ENCODE measurements around the gene JPH4. TPM values are rescaled to one million over a fixed set of nuclear protein-coding genes. Genes with fewer than 3 reads are reported as not detected.
A peak's percentile ranks its signal among the peaks of the same experiment; 100 is the strongest.

The JPH4 gene
- total RNA-seq, 1 experiment from 2014 or later = not detected

DNA sequence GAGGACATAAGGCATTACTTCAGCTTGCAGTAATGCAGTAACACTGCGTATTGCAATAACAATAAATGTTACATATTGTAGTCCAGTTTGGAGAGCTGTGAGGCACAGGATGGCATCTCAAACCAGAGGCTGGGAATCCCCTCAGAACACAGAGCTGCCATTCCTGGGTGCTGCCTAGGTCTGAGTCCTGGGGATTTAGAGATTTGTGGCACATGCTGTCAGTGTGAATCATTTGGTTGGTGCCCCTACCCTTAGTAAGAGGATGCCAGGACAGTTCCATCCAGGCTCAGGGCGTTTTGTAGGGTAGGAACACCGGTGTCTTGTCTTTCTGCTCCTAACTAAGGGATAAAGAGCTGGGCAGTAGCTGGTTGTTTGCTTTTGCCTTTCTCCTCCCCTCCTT lies 49.6 kb downstream of the JPH4 start:
- H3K27me3 ChIP-seq (replicated peaks; ENCODE audit: insufficient read depth, low read depth, low read length, poor library complexity) = no peaks in the 10 kb centered on the region
- TF ChIP-seq, protein P1, sequence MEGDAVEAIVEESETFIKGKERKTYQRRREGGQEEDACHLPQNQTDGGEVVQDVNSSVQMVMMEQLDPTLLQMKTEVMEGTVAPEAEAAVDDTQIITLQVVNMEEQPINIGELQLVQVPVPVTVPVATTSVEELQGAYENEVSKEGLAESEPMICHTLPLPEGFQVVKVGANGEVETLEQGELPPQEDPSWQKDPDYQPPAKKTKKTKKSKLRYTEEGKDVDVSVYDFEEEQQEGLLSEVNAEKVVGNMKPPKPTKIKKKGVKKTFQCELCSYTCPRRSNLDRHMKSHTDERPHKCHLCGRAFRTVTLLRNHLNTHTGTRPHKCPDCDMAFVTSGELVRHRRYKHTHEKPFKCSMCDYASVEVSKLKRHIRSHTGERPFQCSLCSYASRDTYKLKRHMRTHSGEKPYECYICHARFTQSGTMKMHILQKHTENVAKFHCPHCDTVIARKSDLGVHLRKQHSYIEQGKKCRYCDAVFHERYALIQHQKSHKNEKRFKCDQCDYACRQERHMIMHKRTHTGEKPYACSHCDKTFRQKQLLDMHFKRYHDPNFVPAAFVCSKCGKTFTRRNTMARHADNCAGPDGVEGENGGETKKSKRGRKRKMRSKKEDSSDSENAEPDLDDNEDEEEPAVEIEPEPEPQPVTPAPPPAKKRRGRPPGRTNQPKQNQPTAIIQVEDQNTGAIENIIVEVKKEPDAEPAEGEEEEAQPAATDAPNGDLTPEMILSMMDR (conservative IDR thresholded peaks at IDR 0.05; ENCODE audit: low read depth, low read length) = no peak
- TF ChIP-seq EZH2 (IDR thresholded peaks at IDR 0.05; ENCODE audit: borderline replicate concordance, low read depth, low read length, poor library complexity, severe bottlenecking) = no peak
- BruUV-seq (replicated peaks) = no TSS peak
- H3K4me1 ChIP-seq (ENCODE audit: insufficient read depth, low read length, poor library complexity, severe bottlenecking) = peaks cover 14% of the 10 kb centered on the region
- H3K36me3 ChIP-seq (ENCODE audit: insufficient read depth, low read length, poor library complexity, severe bottlenecking) = no peaks in the 10 kb centered on the region
- intact Hi-C loops (cut with micrococcal nuclease; ENCODE audit: unreplicated experiment) = no loop called here
- no peak overlapping the region for H3K4me3 ChIP-seq (ENCODE audit: low read depth, low read length, poor library complexity, severe bottlenecking)
- H3K9me3 ChIP-seq (ENCODE audit: low read depth, low read length, poor library complexity, severe bottlenecking) = no peaks in the 10 kb centered on the region
- ChIA-PET POLR2A (ENCODE audit: low non-redundant PET) (no interaction called here), CTCF (interaction anchor here (1.1 kb wide), 1 partner anchor 51 kb away, joined by 5 read pairs; no protein-coding TSS in a partner anchor)
- no peak overlapping the region for H3K27ac ChIP-seq (ENCODE audit: low read depth, low read length, poor library complexity, severe bottlenecking)
- DNase-seq (ENCODE audit: low spot score) = no peak

DNA sequence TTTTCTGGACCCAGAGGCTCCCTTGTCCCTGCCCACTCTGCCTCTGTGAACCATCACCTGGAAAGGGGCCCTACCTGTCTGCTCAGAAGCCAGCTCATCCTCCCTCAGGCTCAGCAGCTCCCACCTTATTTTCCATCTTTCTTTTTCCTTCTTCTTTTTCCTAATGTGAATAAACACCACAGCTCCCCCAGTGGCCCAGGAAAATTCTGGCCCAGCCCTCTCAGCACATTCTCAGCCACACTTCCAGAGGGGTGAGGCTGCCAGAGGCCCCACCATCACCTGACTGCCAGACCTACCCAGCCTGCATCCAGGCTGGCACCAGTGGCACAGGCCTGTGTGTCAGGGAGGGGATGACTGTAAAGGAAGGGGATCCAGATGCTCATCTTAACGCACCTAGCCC lies 50.0 kb downstream of the JPH4 start:
- DNase-seq (ENCODE audit: low spot score) = no peak
- POLR2A ChIA-PET (ENCODE audit: low non-redundant PET) = interaction anchor here (0.6 kb wide), 1 partner anchor 399 kb away, joined by 3 read pairs; no protein-coding TSS in a partner anchor
- CTCF ChIA-PET = no interaction called here
- Histone ChIP-seq H3K27me3 (replicated peaks; ENCODE audit: insufficient read depth, low read depth, low read length, poor library complexity) (no peaks in the 10 kb centered on the region), H3K36me3 (ENCODE audit: insufficient read depth, low read length, poor library complexity, severe bottlenecking) (no peaks in the 10 kb centered on the region), H3K4me1 (ENCODE audit: insufficient read depth, low read length, poor library complexity, severe bottlenecking) (peaks cover 14% of the 10 kb centered on the region), H3K4me3 (ENCODE audit: low read depth, low read length, poor library complexity, severe bottlenecking) (no peak overlapping the region), H3K9me3 (ENCODE audit: low read depth, low read length, poor library complexity, severe bottlenecking) (no peaks in the 10 kb centered on the region), H3K27ac (ENCODE audit: low read depth, low read length, poor library complexity, severe bottlenecking) (no peak overlapping the region)
- no TSS peak for BruUV-seq (replicated peaks)
- TF ChIP-seq, protein P1 (conservative IDR thresholded peaks at IDR 0.05; ENCODE audit: low read depth, low read length) = peak; percentile 39
- no peak for TF ChIP-seq EZH2 (IDR thresholded peaks at IDR 0.05; ENCODE audit: borderline replicate concordance, low read depth, low read length, poor library complexity, severe bottlenecking)
- intact Hi-C loops (cut with micrococcal nuclease; ENCODE audit: unreplicated experiment) = no loop called here

DNA sequence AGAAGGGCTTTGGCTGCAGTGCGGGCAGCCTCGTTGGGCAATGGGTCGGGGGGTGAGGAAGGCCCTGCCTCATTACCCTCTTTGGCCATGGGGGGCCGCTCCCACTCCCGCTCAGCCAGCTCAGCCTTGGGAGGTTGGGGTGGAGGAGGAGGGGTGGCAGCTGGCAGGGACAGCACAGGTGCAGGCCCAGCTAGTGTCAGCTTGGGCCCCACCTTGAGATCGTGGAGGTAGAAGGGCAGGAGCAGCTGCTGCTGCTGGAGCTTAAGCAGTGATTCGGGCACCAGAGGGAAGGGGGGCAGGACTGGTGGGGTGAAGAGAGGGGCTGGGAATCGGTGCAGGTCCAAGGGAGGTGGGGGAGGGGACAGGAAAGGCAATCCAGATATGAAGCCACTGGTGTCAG lies 53.0 kb downstream of the JPH4 start:
- H3K4me1 ChIP-seq (ENCODE audit: insufficient read depth, low read length, poor library complexity, severe bottlenecking) = peaks cover 8% of the 10 kb centered on the region
- no peak overlapping the region for H3K4me3 ChIP-seq (ENCODE audit: low read depth, low read length, poor library complexity, severe bottlenecking)
- H3K36me3 ChIP-seq (ENCODE audit: insufficient read depth, low read length, poor library complexity, severe bottlenecking) = no peaks in the 10 kb centered on the region
- no peaks in the 10 kb centered on the region for H3K27me3 ChIP-seq (replicated peaks; ENCODE audit: insufficient read depth, low read depth, low read length, poor library complexity)
- DNase-seq (ENCODE audit: low spot score) = no peak
- no peak for TF ChIP-seq EZH2 (IDR thresholded peaks at IDR 0.05; ENCODE audit: borderline replicate concordance, low read depth, low read length, poor library complexity, severe bottlenecking)
- TF ChIP-seq, protein P1 (conservative IDR thresholded peaks at IDR 0.05; ENCODE audit: low read depth, low read length) = no peak
- POLR2A ChIA-PET (ENCODE audit: low non-redundant PET) = no interaction called here
- intact Hi-C loops (cut with micrococcal nuclease; ENCODE audit: unreplicated experiment) = no loop called here
- no TSS peak for BruUV-seq (replicated peaks)
- H3K9me3 ChIP-seq (ENCODE audit: low read depth, low read length, poor library complexity, severe bottlenecking) = no peaks in the 10 kb centered on the region
- H3K27ac ChIP-seq (ENCODE audit: low read depth, low read length, poor library complexity, severe bottlenecking) = no peak overlapping the region
- CTCF ChIA-PET = no interaction called here

Data from A673 (cell line).